Measurements from ENCODE around the gene MXD3. TPM values are rescaled to one million over a fixed set of nuclear protein-coding genes. Genes with fewer than 3 reads are reported as not detected.
A peak's percentile ranks its signal among the peaks of the same experiment; 100 is the strongest.

The MXD3 gene
- total RNA-seq, 1 donor from 2014 or later, result 8.4 TPM

GRCh38 chr5:177354711-177355110 is 43.0 kb upstream of the MXD3 start:
- no peak for DNase-seq (ENCODE audit: low spot score)
- H3K36me3 Mint-ChIP-seq (ENCODE audit: low read depth), result no peaks in the 10 kb centered on the region
- H3K27me3 Mint-ChIP-seq (ENCODE audit: low read depth), result no peaks in the 10 kb centered on the region
- H3K27ac Mint-ChIP-seq (ENCODE audit: unreplicated experiment), result no peak overlapping the region
- no peak for TF ChIP-seq CTCF (IDR thresholded peaks at IDR 0.05)
- H3K9me3 Mint-ChIP-seq (ENCODE audit: low read depth), result peaks cover 2% of the 10 kb centered on the region
- H3K4me1 Mint-ChIP-seq (ENCODE audit: low read depth), result peaks cover 25% of the 10 kb centered on the region
- no peak overlapping the region for H3K4me3 Mint-ChIP-seq (ENCODE audit: unreplicated experiment)

- no peak for TF ChIP-seq CTCF (IDR thresholded peaks at IDR 0.05)
- Mint-ChIP-seq H3K27me3 (ENCODE audit: low read depth) (no peaks in the 10 kb centered on the region), H3K4me1 (ENCODE audit: low read depth) (peaks cover 29% of the 10 kb centered on the region), H3K36me3 (ENCODE audit: low read depth) (no peaks in the 10 kb centered on the region), H3K9me3 (ENCODE audit: low read depth) (peaks cover 2% of the 10 kb centered on the region), H3K27ac (ENCODE audit: unreplicated experiment) (no peak overlapping the region), H3K4me3 (ENCODE audit: unreplicated experiment) (no peak overlapping the region)
- DNase-seq (ENCODE audit: low spot score), result no peak
These were observed 42.6 kb upstream of the MXD3 start for GRCh38 chr5:177354256-177354655.

- DNase-seq (ENCODE audit: low spot score), result no peak
- peaks cover 2% of the 10 kb centered on the region for H3K9me3 Mint-ChIP-seq (ENCODE audit: low read depth)
- no peaks in the 10 kb centered on the region for H3K36me3 Mint-ChIP-seq (ENCODE audit: low read depth)
- peaks cover 34% of the 10 kb centered on the region for H3K4me1 Mint-ChIP-seq (ENCODE audit: low read depth)
- no peak for TF ChIP-seq CTCF (IDR thresholded peaks at IDR 0.05)
- no peak overlapping the region for H3K27ac Mint-ChIP-seq (ENCODE audit: unreplicated experiment)
- no peaks in the 10 kb centered on the region for H3K27me3 Mint-ChIP-seq (ENCODE audit: low read depth)
- no peak overlapping the region for H3K4me3 Mint-ChIP-seq (ENCODE audit: unreplicated experiment)
These were observed 41.4 kb upstream of the MXD3 start for GRCh38 chr5:177353093-177353492.

GRCh38 chr5:177351392-177352329 is 40.0 kb upstream of the MXD3 start, which contains the start of gene LMAN2:
LMAN2 (minus strand) TSS chr5:177351668; CDS start chr5:177351647, 21 bp downstream.
- H3K27ac Mint-ChIP-seq (ENCODE audit: unreplicated experiment), result peak within 1 kb of the TSS; percentile 97
- no peaks in the 10 kb centered on the region for H3K36me3 Mint-ChIP-seq (ENCODE audit: low read depth)
- no peak for TF ChIP-seq CTCF (IDR thresholded peaks at IDR 0.05)
- H3K4me3 Mint-ChIP-seq (ENCODE audit: unreplicated experiment), result peak within 1 kb of the TSS; percentile 95
- H3K4me1 Mint-ChIP-seq (ENCODE audit: low read depth), result peaks cover 39% of the 10 kb centered on the region
- peaks cover 2% of the 10 kb centered on the region for H3K9me3 Mint-ChIP-seq (ENCODE audit: low read depth)
- no peak for DNase-seq (ENCODE audit: low spot score)
- H3K27me3 Mint-ChIP-seq (ENCODE audit: low read depth), result no peaks in the 10 kb centered on the region

- Mint-ChIP-seq H3K36me3 (ENCODE audit: low read depth) (no peaks in the 10 kb centered on the region), H3K27ac (ENCODE audit: unreplicated experiment) (peak overlapping the region; percentile 97), H3K4me3 (ENCODE audit: unreplicated experiment) (peak overlapping the region; percentile 95), H3K27me3 (ENCODE audit: low read depth) (no peaks in the 10 kb centered on the region), H3K9me3 (ENCODE audit: low read depth) (peaks cover 2% of the 10 kb centered on the region), H3K4me1 (ENCODE audit: low read depth) (peaks cover 41% of the 10 kb centered on the region)
- no peak for DNase-seq (ENCODE audit: low spot score)
- TF ChIP-seq CTCF (IDR thresholded peaks at IDR 0.05), result no peak
These were observed 39.2 kb upstream of the MXD3 start for GRCh38 chr5:177350776-177351391.
